ENCODE data around the gene OR51V1.

GRCh38 chr11:5178046-5178837 lies 22.2 kb downstream of the OR51V1 start:
- TF ChIP-seq CTCF (conservative IDR thresholded peaks at IDR 0.05) (no peak), ZFX (IDR thresholded peaks at IDR 0.05) (no peak)
